Mesothelial cell of epicardium (in vitro differentiated cells): ENCODE results near the gene NAALADL2. TPM values are rescaled to one million over a fixed set of nuclear protein-coding genes. Genes with fewer than 3 reads are reported as not detected.

Experiments used
- DNase-seq, 2 experiments: peaks; one replicate each; pipeline ENCODE4 v3.0.0; 2021; ENCODE audit warnings: low spot score in 2 of 2; ENCODE audit not compliant: unreplicated experiment in 2 of 2
- H3K27ac Mint-ChIP-seq: 2 replicates; pipeline ENCODE4 v1.8.0; 2021; ENCODE audit warnings: mixed read lengths
- H3K27me3 Mint-ChIP-seq: 2 replicates; pipeline ENCODE4 v1.8.0; 2021; ENCODE audit warnings: low read depth, mixed read lengths
- H3K36me3 Mint-ChIP-seq: 2 replicates; pipeline ENCODE4 v1.8.0; 2021; ENCODE audit warnings: mixed read lengths
- H3K4me1 Mint-ChIP-seq: 2 replicates; pipeline ENCODE4 v1.8.0; 2021; ENCODE audit warnings: mixed read lengths
- H3K4me3 Mint-ChIP-seq: 2 replicates; pipeline ENCODE4 v1.8.0; 2021; ENCODE audit warnings: mild to moderate bottlenecking, moderate library complexity, mixed read lengths
- H3K9me3 Mint-ChIP-seq: 2 replicates; pipeline ENCODE4 v1.8.0; 2021; ENCODE audit warnings: mixed read lengths
- total RNA-seq: library from RNA; stranded (reverse); gene quantifications from 3 replicates; pipeline ENCODE4 v1.2.1, GENCODE V29; 2021
- TF ChIP-seq, protein P1 (sequence below): fragments of 200-600 bp; sonication (generic); IDR thresholded peaks from one replicate; pipeline ENCODE4 v1.5.0; 2021; ENCODE audit warnings: antibody characterized with exemption; ENCODE audit not compliant: unreplicated experiment

Gene NAALADL2
- total RNA-seq, 1 donor from 2014 or later, result 27.9 TPM

DNA sequence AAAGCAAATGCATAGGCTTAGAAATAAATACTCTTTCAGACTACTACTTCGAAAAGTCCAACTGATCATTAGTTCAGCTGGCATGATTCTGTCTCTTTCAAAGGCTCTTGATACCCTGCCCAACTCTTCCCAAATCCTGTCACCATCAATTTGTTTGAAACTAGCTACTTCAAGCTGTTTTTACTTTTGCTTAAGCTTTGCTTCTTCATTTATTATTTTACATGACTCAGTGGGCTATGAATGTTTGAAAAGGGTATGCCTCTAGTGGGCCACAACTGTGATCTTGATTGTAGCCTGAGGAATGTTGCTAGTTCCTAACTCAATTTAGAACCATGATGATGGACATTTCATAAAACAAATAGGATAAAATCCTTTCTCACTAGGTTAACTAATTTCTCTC lies 340.8 kb downstream of the NAALADL2 start:
- H3K27ac Mint-ChIP-seq, result no peak overlapping the region
- no peaks in the 10 kb centered on the region for H3K27me3 Mint-ChIP-seq
- TF ChIP-seq, protein P1, sequence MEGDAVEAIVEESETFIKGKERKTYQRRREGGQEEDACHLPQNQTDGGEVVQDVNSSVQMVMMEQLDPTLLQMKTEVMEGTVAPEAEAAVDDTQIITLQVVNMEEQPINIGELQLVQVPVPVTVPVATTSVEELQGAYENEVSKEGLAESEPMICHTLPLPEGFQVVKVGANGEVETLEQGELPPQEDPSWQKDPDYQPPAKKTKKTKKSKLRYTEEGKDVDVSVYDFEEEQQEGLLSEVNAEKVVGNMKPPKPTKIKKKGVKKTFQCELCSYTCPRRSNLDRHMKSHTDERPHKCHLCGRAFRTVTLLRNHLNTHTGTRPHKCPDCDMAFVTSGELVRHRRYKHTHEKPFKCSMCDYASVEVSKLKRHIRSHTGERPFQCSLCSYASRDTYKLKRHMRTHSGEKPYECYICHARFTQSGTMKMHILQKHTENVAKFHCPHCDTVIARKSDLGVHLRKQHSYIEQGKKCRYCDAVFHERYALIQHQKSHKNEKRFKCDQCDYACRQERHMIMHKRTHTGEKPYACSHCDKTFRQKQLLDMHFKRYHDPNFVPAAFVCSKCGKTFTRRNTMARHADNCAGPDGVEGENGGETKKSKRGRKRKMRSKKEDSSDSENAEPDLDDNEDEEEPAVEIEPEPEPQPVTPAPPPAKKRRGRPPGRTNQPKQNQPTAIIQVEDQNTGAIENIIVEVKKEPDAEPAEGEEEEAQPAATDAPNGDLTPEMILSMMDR, result no peak
- H3K4me3 Mint-ChIP-seq, result no peak overlapping the region
- H3K36me3 Mint-ChIP-seq, result peaks cover 5% of the 10 kb centered on the region
- no peak for DNase-seq
- H3K9me3 Mint-ChIP-seq, result peaks cover 35% of the 10 kb centered on the region
- peaks cover 6% of the 10 kb centered on the region for H3K4me1 Mint-ChIP-seq

DNA sequence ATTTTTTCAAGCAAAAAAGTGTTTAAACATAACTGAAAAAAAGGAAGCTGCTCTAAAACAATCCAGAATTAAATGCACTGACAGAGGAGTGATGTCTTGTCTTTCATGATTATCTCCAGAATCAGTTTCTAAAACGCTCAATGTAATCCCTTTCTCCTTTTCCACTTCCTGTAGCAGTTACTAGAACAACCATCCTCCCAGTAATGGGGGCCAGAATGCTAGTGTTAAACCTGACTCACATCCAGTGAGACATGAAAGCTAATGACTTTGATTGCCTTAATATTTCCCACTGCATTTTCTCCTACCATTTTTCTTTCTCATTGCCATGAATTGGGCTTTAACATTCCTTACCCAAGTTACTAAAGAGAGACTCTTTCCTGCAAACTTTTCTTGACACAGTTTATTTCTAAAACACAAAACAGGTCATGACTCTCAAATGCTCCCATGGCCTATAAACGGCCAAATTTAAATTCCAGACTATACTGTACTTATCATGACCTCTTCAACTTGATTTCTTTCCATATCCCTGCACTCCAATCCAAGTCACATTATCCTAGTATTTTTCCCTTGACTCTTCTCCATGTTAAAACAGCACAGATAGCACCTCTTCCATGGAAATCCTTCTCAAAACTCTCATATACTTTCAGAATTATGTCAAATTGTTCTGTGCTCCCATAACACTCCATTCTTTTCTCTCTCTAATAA lies 341.4 kb downstream of the NAALADL2 start:
- H3K4me3 Mint-ChIP-seq, result no peak overlapping the region
- TF ChIP-seq, protein P1, result no peak
- no peak overlapping the region for H3K27ac Mint-ChIP-seq
- no peaks in the 10 kb centered on the region for H3K27me3 Mint-ChIP-seq
- peaks cover 5% of the 10 kb centered on the region for H3K36me3 Mint-ChIP-seq
- no peak for DNase-seq
- H3K4me1 Mint-ChIP-seq, result peaks cover 6% of the 10 kb centered on the region
- H3K9me3 Mint-ChIP-seq, result peaks cover 36% of the 10 kb centered on the region

DNA sequence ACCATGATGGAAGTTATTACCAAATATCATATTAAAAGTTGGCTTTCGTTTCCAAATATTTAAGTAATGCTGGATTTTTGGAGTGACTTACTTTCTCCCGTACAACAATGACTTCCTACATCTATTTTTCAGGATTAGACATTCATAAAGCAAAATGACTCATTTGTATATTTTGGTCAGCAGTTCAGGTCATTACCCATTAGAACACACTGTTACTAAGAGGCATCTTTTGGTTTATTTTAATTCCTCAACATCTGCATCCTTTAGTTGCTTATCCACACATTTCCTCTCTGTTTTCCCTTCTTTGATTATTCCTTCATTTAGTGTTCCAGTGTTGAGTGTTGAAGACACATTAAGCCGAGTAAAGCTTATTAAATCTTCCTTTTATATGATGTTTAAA lies 348.2 kb downstream of the NAALADL2 start:
- Mint-ChIP-seq H3K9me3 (peaks cover 27% of the 10 kb centered on the region), H3K27me3 (no peaks in the 10 kb centered on the region), H3K4me3 (no peak overlapping the region), H3K4me1 (no peaks in the 10 kb centered on the region), H3K36me3 (peaks cover 8% of the 10 kb centered on the region), H3K27ac (no peak overlapping the region)
- TF ChIP-seq, protein P1, result no peak
- no peak for DNase-seq

DNA sequence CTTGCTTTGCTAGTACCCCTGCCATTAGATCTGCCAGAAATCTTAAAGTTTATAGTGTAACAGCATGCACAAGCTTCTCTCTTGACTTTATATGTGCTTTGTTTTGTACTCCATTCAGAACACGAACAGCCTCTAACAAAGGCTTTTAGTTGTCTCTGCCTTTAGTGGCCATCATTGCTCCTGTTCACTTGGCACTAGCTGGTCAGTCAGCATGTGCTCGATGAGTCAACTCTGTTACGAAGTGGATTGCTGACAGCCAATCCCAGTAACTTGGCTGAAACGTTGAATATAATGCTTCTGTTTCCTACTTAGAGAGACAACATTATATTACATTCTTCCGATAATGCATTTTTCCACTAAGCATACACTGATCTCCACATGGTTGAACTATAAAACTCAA lies 349.2 kb downstream of the NAALADL2 start:
- peaks cover 8% of the 10 kb centered on the region for H3K36me3 Mint-ChIP-seq
- no peak overlapping the region for H3K27ac Mint-ChIP-seq
- no peaks in the 10 kb centered on the region for H3K4me1 Mint-ChIP-seq
- no peak for DNase-seq
- TF ChIP-seq, protein P1, result no peak
- no peaks in the 10 kb centered on the region for H3K27me3 Mint-ChIP-seq
- H3K9me3 Mint-ChIP-seq, result peaks cover 25% of the 10 kb centered on the region
- no peak overlapping the region for H3K4me3 Mint-ChIP-seq

DNA sequence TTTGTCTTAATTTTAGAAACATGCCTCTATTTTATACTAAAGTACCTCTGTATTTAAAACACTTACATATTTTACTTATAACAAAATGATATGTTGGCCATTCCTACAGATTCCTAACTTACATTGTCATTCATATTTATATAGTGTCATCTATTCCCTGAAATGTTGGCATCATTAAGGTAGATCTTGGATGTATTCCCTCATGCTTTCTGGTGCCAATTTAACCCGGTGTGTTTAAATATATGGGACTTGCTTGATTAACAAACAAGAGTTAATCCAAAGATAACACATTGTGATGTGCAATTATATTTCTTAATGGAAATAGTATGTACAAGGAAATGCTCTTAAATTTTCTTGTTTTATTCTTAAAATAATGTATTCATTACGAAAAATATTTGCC lies 352.3 kb downstream of the NAALADL2 start:
- Mint-ChIP-seq H3K27me3 (no peaks in the 10 kb centered on the region), H3K4me3 (no peak overlapping the region), H3K9me3 (no peaks in the 10 kb centered on the region), H3K4me1 (peaks cover 2% of the 10 kb centered on the region), H3K36me3 (no peaks in the 10 kb centered on the region), H3K27ac (no peak overlapping the region)
- DNase-seq, result no peak
- TF ChIP-seq, protein P1, result no peak
